Prostate gland (tissue), 2 donors: ENCODE measurements around the gene OLFM2. TPM values are rescaled to one million over a fixed set of nuclear protein-coding genes. Genes with fewer than 3 reads are reported as not detected.

Experiments
- DNase-seq: peaks from one replicate; pipeline ENCODE4 v3.0.0-alpha.2; 2019; ENCODE audit warnings: low spot score
- H3K27ac ChIP-seq, 2 donors: fragments of 200-600 bp; sonication (generic); 2 replicates each; pipeline ENCODE4 v1.5.1; 2017 to 2019
- H3K27me3 ChIP-seq: fragments of 200-600 bp; sonication (generic); replicated peaks from 2 replicates; pipeline ENCODE4 v1.5.1; 2019; ENCODE audit not compliant: insufficient read depth
- H3K36me3 ChIP-seq, 2 donors: fragments of 200-600 bp; sonication (generic); 1 replicate in 1 of 2; 2 replicates in 1 of 2; pipeline versions ENCODE4 v1.5.1 to v1.8.1; 2017 to 2019
- H3K4me1 ChIP-seq: fragments of 200-600 bp; sonication (generic); replicated peaks from 2 replicates; pipeline ENCODE4 v1.5.1; 2019
- H3K4me3 ChIP-seq, 2 donors: fragments of 200-600 bp; sonication (generic); 2 replicates each; pipeline ENCODE4 v1.5.1; 2017 to 2019
- H3K9me3 ChIP-seq: fragments of 200-600 bp; sonication (generic); 2 replicates; pipeline ENCODE4 v1.5.1; 2017
- CTCF ChIP-seq, 4 experiments: fragments of 200-600 bp in 2 of 4; fragments of 450-650 bp in 2 of 4; sonication (generic) in 2 of 4; IDR thresholded peaks; 1 replicate in 3 of 4; 2 replicates in 1 of 4; pipeline ENCODE4 v1.5.1; 2016 to 2019; ENCODE audit warnings: antibody characterized with exemption in 4 of 4, mild to moderate bottlenecking in 2 of 4, moderate library complexity in 2 of 4
- POLR2A ChIP-seq: fragments of 450-650 bp; IDR thresholded peaks from one replicate; pipeline ENCODE4 v1.6.1; 2016; ENCODE audit warnings: antibody characterized with exemption, mild to moderate bottlenecking
- POLR2AphosphoS5 ChIP-seq: sonication (generic); formaldehyde crosslinking; IDR thresholded peaks from one replicate; pipeline ENCODE4 v1.6.1; 2017; ENCODE audit warnings: antibody characterized with exemption
- WGBS: methylation state at CpG from one replicate; pipeline ENCODE4 v1.1.5; 2018; 5-methylcytosine and 5-hydroxymethylcytosine counted together
- intact Hi-C: fragments of 100-400 bp; cut with DNase I; formaldehyde crosslinking; loops from one replicate; pipeline ENCODE4 v1.14.2; 2022
- small RNA-seq, 2 donors: library from RNA; depleted of rRNA; stranded (forward); fragments of <200 nt; gene quantifications; one replicate each; pipeline ENCODE3, GENCODE V24; 2016
- total RNA-seq, 2 donors: library from RNA; depleted of rRNA; stranded (reverse); fragments of >200 nt; gene quantifications; one replicate each; pipeline ENCODE4 v1.1.0, GENCODE V29; 2016

The OLFM2 gene
- total RNA-seq, 2 donors from 2014 or later, result 10.6 to 19.5 TPM

DNA sequence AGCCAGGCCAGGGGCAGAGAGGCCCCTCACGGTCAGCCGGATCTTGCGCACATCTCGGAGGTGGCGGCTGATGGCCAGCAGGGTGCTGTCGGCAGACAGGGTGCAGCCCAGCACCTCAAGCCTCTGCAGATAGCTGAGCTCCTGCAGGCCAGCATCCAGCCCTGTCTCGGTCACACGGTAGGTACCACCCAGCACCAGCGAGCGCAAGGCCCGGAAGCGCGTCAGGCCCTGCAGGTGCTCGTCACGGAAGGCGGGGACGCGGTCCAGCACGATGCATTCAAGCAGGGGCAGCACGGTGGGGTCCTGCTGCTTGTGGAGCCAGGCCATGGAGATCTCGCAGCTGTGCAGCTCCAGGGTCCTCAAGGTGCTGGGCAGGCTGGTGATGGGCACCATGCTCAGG is 125.2 kb downstream of the OLFM2 start:
- no peaks in the 10 kb centered on the region for H3K27me3 ChIP-seq
- no peak for DNase-seq
- no peak for TF ChIP-seq POLR2AphosphoS5
- WGBS, result 98% methylated on average over 11 of the region's 21 CpGs
- intact Hi-C loops, result no loop called here
- H3K9me3 ChIP-seq, result no peaks in the 10 kb centered on the region
- H3K4me3 ChIP-seq, result no peak overlapping the region
- peaks cover 10 to 15% of the 10 kb centered on the region in 2 donors for H3K36me3 ChIP-seq
- no peak overlapping the region for H3K27ac ChIP-seq
- no peaks in the 10 kb centered on the region for H3K4me1 ChIP-seq

DNA sequence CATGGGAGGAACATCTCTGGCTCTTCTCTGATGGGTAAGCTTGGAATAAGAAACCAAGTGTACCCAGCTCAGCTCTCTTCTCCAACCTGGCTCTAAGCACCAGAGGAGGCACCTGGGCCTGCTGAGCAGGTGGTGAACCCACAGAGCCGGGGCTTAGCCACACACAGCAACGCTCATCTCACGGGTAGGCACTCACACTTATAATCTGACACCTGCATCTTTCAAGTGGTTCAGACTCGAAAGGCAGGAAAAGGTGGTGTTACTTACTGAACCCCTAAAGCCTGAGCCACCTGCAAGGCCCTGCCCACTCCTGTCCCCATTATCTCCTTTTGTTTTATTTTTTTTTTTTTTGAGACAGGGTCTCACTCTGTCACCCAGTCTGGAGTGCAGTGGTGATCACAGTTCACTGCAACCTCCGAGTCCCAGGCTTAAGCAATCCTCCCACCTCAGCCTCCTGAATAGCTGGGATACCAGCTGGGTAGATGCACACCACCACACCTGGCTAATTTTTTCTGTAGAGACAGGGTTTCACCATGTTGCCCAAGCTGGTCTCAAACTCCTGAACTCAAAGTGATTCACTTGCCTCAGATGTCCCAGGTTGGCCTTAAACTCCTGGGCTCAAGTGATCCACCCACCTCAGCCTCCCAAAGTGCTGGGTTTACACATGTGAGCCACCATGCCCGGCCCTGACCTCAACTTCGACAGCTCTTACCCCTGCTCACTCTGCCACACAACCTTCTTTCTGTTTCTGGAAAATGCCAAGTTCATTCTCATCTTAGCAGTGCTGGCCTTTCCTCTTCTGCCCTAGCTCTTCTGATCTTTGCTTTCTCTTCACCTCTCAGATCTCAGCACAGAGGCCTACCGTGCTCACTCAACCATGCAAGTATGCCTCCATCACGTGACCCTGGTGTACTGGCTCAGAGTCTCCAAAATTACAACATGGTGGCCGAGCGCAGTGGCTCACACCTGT is 127.2 kb downstream of the OLFM2 start:
- Histone ChIP-seq H3K27ac (no peak overlapping the region), H3K36me3 (peaks cover 10 to 15% of the 10 kb centered on the region in 2 donors), H3K4me1 (no peaks in the 10 kb centered on the region), H3K27me3 (no peaks in the 10 kb centered on the region), H3K9me3 (no peaks in the 10 kb centered on the region), H3K4me3 (no peak overlapping the region)
- 88% methylated on average over 11 of the region's 11 CpGs for WGBS
- no peak for DNase-seq
- intact Hi-C loops, result no loop called here
- TF ChIP-seq POLR2A (no peak), CTCF (IDR thresholded peaks at IDR 0.05) (no peak), POLR2AphosphoS5 (no peak)

GRCh38 chr19:9806803-9807202 is 129.5 kb downstream of the OLFM2 start:
- WGBS, result 88% methylated on average over 3 of the region's 3 CpGs
- Histone ChIP-seq H3K36me3 (peaks cover 10 to 15% of the 10 kb centered on the region in 2 donors), H3K27ac (no peak overlapping the region), H3K4me3 (no peak overlapping the region), H3K27me3 (no peaks in the 10 kb centered on the region), H3K4me1 (no peaks in the 10 kb centered on the region), H3K9me3 (no peaks in the 10 kb centered on the region)
- DNase-seq, result no peak
- no peak for TF ChIP-seq POLR2A
- no peak for TF ChIP-seq POLR2AphosphoS5
- TF ChIP-seq CTCF (IDR thresholded peaks at IDR 0.05), result no peak
- intact Hi-C loops, result no loop called here

Small RNAs within 50 kb of the gene (small RNA-seq; reads per million reads assigned to genes)
- gene RF00156, result 0 reads per million in 2 donors

Other genes starting within 250 kb of the OLFM2 start
- gene ZNF846, start 167.8 kb downstream of the OLFM2 start, total RNA-seq, result 10 to 100 TPM; 24.5 to 30.8 TPM
- gene FBXL12, start 117.4 kb downstream of the OLFM2 start, total RNA-seq, result 10 to 100 TPM; 17.6 to 50.6 TPM
- gene UBL5, start 108.6 kb downstream of the OLFM2 start, total RNA-seq, result 100 to 1,000 TPM; 543 to 675 TPM
- gene PIN1, start 101.2 kb downstream of the OLFM2 start, total RNA-seq, result 100 to 1,000 TPM; 167 to 202 TPM
- 10 to 100 TPM in 1 of 2 donors, 1 to 10 TPM in 1; 2.0 to 12.7 TPM for gene COL5A3, start 74.0 kb upstream of the OLFM2 start, total RNA-seq
- not detected for gene RDH8, start 77.0 kb upstream of the OLFM2 start, total RNA-seq
- 10 to 100 TPM; 23.5 to 36.0 TPM for gene SHFL, start 149.8 kb upstream of the OLFM2 start, total RNA-seq
- 1 to 10 TPM in 1 of 2 donors, not detected in 1; 2.4 TPM for gene ANGPTL6, start 166.2 kb upstream of the OLFM2 start, total RNA-seq
- 10 to 100 TPM; 27.6 to 47.2 TPM for gene PPAN, start 169.8 kb upstream of the OLFM2 start, total RNA-seq
- 10 to 100 TPM in 1 of 2 donors, 1 to 10 TPM in 1; 9.2 to 20.8 TPM for gene P2RY11, start 175.2 kb upstream of the OLFM2 start, total RNA-seq
- gene EIF3G, start 183.4 kb upstream of the OLFM2 start, total RNA-seq, result 100 to 1,000 TPM; 264 to 300 TPM